SK-N-SH (cell line): ENCODE data around the gene BPIFB1. TPM values are rescaled to one million over a fixed set of nuclear protein-coding genes. Genes with fewer than 3 reads are reported as not detected.

Experiments
- CTCF ChIA-PET: fragments of 300-600, 350-600 bp; formaldehyde crosslinking; extraction: SDS; loops from one replicate; lab custom pipeline; 2021; lab: Yijun Ruan, JAX
- POLR2A ChIA-PET: fragments of 350-600 bp; sonication (Branson Sonifier 250); formaldehyde crosslinking; extraction: SDS; loops from one replicate; lab custom pipeline; 2020; ENCODE audit warnings: antibody characterized with exemption, inconsistent platforms; lab: Yijun Ruan, JAX
- DNase-seq: peaks from one replicate; pipeline ENCODE4 v3.0.0; 2012
- H2AFZ ChIP-seq: fragments of 200-600 bp; sonication (generic); 2 replicates; pipeline ENCODE4 v1.8.1; 2016; ENCODE audit warnings: antibody characterized with exemption, mild to moderate bottlenecking, low read depth
- H3F3A ChIP-seq: fragments of 200-600 bp; sonication (generic); replicated peaks from 2 replicates; pipeline ENCODE3; 2016; ENCODE audit warnings: antibody characterized with exemption, mild to moderate bottlenecking; ENCODE audit not compliant: insufficient read depth
- H3K27ac ChIP-seq, 2 experiments: fragments of 200-500 bp in 1 of 2; fragments of 200-600 bp in 1 of 2; sonication (Bioruptor generic) in 1 of 2; sonication (generic), shearing (Covaris generic) in 1 of 2; 2 replicates each; pipeline versions ENCODE4 v1.5.1 to v1.6.1; 2014 to 2016; ENCODE audit warnings: low read depth in 2 of 2, inconsistent platforms in 1 of 2, low read length in 1 of 2, mild to moderate bottlenecking in 1 of 2, mixed read lengths in 1 of 2
- H3K27me3 ChIP-seq: fragments of 200-600 bp; sonication (generic), shearing (Covaris generic); 2 replicates; pipeline ENCODE4 v1.6.1; 2016; ENCODE audit warnings: mixed run types; ENCODE audit not compliant: insufficient read depth
- H3K36me3 ChIP-seq, 2 experiments: fragments of 200-500 bp in 1 of 2; fragments of 200-600 bp in 1 of 2; sonication (Bioruptor generic) in 1 of 2; sonication (generic) in 1 of 2; replicated peaks in 1 of 2; 2 replicates each; pipeline versions ENCODE3 to v1.5.1; 2014 to 2016; ENCODE audit warnings: low read length in 1 of 2, mild to moderate bottlenecking in 1 of 2; ENCODE audit not compliant: insufficient read depth in 2 of 2, control insufficient read depth in 1 of 2
- H3K4me1 ChIP-seq, 2 experiments: fragments of 200-500 bp in 1 of 2; fragments of 200-600 bp in 1 of 2; sonication (Bioruptor generic) in 1 of 2; sonication (generic), shearing (Covaris generic) in 1 of 2; 2 replicates each; pipeline versions ENCODE4 v1.5.1 to v1.6.1; 2014 to 2016; ENCODE audit warnings: low read depth in 1 of 2, low read length in 1 of 2, mixed run types in 1 of 2; ENCODE audit not compliant: insufficient read depth in 2 of 2, control insufficient read depth in 1 of 2
- H3K4me2 ChIP-seq: fragments of 200-600 bp; sonication (generic), shearing (Covaris generic); 2 replicates; pipeline ENCODE4 v1.6.1; 2017; ENCODE audit warnings: mixed run types
- H3K4me3 ChIP-seq, 2 experiments: fragments of 200-500 bp in 1 of 2; fragments of 200-600 bp in 1 of 2; sonication (Bioruptor generic) in 1 of 2; sonication (generic), shearing (Covaris generic) in 1 of 2; 2 replicates each; pipeline versions ENCODE4 v1.5.1 to v1.8.1; 2014 to 2016; ENCODE audit warnings: low read depth in 2 of 2, inconsistent platforms in 1 of 2, low read length in 1 of 2, mild to moderate bottlenecking in 1 of 2, mixed read lengths in 1 of 2, moderate library complexity in 1 of 2
- H3K79me2 ChIP-seq: fragments of 200-600 bp; sonication (generic); 2 replicates; pipeline ENCODE4 v1.8.1; 2017; ENCODE audit warnings: mild to moderate bottlenecking; ENCODE audit not compliant: insufficient read depth
- H3K9ac ChIP-seq: fragments of 200-600 bp; sonication (generic); 2 replicates; pipeline ENCODE4 v1.6.1; 2017; ENCODE audit warnings: mixed run types
- H3K9me2 ChIP-seq: fragments of 200-600 bp; sonication (generic); 2 replicates; pipeline ENCODE4 v1.6.1; 2017; ENCODE audit warnings: mixed run types
- H3K9me3 ChIP-seq: fragments of 200-600 bp; sonication (generic); 2 replicates; pipeline ENCODE4 v1.6.1; 2017; ENCODE audit warnings: mixed run types, mild to moderate bottlenecking, moderate library complexity
- H4K20me1 ChIP-seq: fragments of 200-600 bp; sonication (generic); 2 replicates; pipeline ENCODE4 v1.6.1; 2017; ENCODE audit warnings: mild to moderate bottlenecking, mixed run types; ENCODE audit not compliant: insufficient read depth
- ELF1 ChIP-seq: IDR thresholded peaks from 2 replicates; pipeline ENCODE4 v1.4.0; 2012
- FOSL2 ChIP-seq: IDR thresholded peaks from 2 replicates; pipeline ENCODE4 v1.4.0; 2012; ENCODE audit warnings: low read depth, mild to moderate bottlenecking, moderate library complexity, borderline replicate concordance
- FOXJ3 ChIP-seq: sonication (generic); formaldehyde crosslinking; IDR thresholded peaks from 2 replicates; pipeline ENCODE4 v1.5.1; 2020; ENCODE audit warnings: mild to moderate bottlenecking, missing genetic modification reagents
- FOXM1 ChIP-seq: IDR thresholded peaks from 2 replicates; pipeline ENCODE4 v1.4.0; 2012; ENCODE audit warnings: low read depth, mild to moderate bottlenecking
- GATA2 ChIP-seq: sonication (generic); formaldehyde crosslinking; IDR thresholded peaks from 2 replicates; pipeline ENCODE4 v1.5.0; 2020; ENCODE audit warnings: mild to moderate bottlenecking, missing genetic modification reagents
- JUND ChIP-seq: IDR thresholded peaks from 2 replicates; pipeline ENCODE4 v1.4.0; 2012
- MAX ChIP-seq: IDR thresholded peaks from 2 replicates; pipeline ENCODE4 v1.4.0; 2012; ENCODE audit warnings: low read depth
- MXI1 ChIP-seq: IDR thresholded peaks from 2 replicates; pipeline ENCODE4 v1.6.1; 2012; ENCODE audit warnings: mild to moderate bottlenecking, low read depth, low read length, improper control_type of control experiment
- NFIC ChIP-seq: IDR thresholded peaks from 2 replicates; pipeline ENCODE4 v1.4.0; 2012; ENCODE audit warnings: borderline replicate concordance
- NRF1 ChIP-seq: IDR thresholded peaks from 2 replicates; pipeline ENCODE4 v1.6.1; 2012; ENCODE audit warnings: low read depth, mild to moderate bottlenecking, low read length
- RAD21 ChIP-seq: IDR thresholded peaks from 2 replicates; pipeline ENCODE4 v1.6.1; 2012; ENCODE audit warnings: mild to moderate bottlenecking, low read length
- RCOR1 ChIP-seq: fragments of 150-350 bp; IDR thresholded peaks from 2 replicates; pipeline ENCODE4 v1.6.1; 2017; ENCODE audit warnings: antibody characterized with exemption, low read length
- REST ChIP-seq: IDR thresholded peaks from 2 replicates; pipeline ENCODE4 v1.6.1; 2012; ENCODE audit warnings: mild to moderate bottlenecking, low read depth, low read length, moderate library complexity
- RFX5 ChIP-seq: IDR thresholded peaks from 2 replicates; pipeline ENCODE4 v1.6.1; 2012; ENCODE audit warnings: mild to moderate bottlenecking, improper control_type of control experiment, low read length
- RXRA ChIP-seq: IDR thresholded peaks from 2 replicates; pipeline ENCODE4 v1.4.0; 2012; ENCODE audit warnings: low read depth, mild to moderate bottlenecking, borderline replicate concordance
- SIN3A ChIP-seq: IDR thresholded peaks from 2 replicates; pipeline ENCODE4 v1.6.1; 2012; ENCODE audit warnings: low read depth, mild to moderate bottlenecking, low read length, moderate library complexity, borderline replicate concordance
- SMC3 ChIP-seq: IDR thresholded peaks from 2 replicates; pipeline ENCODE4 v1.6.1; 2012; ENCODE audit warnings: low read depth, low read length, improper control_type of control experiment
- TAF1 ChIP-seq: IDR thresholded peaks from 2 replicates; pipeline ENCODE4 v1.6.1; 2012; ENCODE audit warnings: low read depth, mild to moderate bottlenecking, low read length, moderate library complexity, borderline replicate concordance
- TCF12 ChIP-seq: IDR thresholded peaks from 2 replicates; pipeline ENCODE4 v1.4.0; 2012
- WGBS: methylation state at CpG from one replicate; pipeline ENCODE4 v1.1.6; 2017; ENCODE audit warnings: low lambda C conversion rate; 5-methylcytosine and 5-hydroxymethylcytosine counted together
- polyA plus RNA-seq, 3 experiments: library from polyadenylated mRNA; depleted of rRNA; stranded (reverse); fragments of >200 nt; gene quantifications; 2 replicates each; pipeline ENCODE4 v1.2.3, GENCODE V29; 2012
- TF ChIP-seq, protein P1 (sequence below): fragments of 200-600 bp; sonication (generic); IDR thresholded peaks from 2 replicates; pipeline ENCODE4 v1.6.1; 2017; ENCODE audit warnings: antibody characterized with exemption, mild to moderate bottlenecking, moderate library complexity

BPIFB1 gene
- polyA plus RNA-seq, 1 of the 3 experiments (the other 2 are of a cell fraction), result not detected

- Histone ChIP-seq H4K20me1 (no peaks in the 10 kb centered on the region), H3F3A (peaks cover 4% of the 10 kb centered on the region), H3K9ac (no peak overlapping the region), H3K36me3 (no peaks in the 10 kb centered on the region), H3K4me3 (no peak overlapping the region; a peak in 1 of 4 replicates), H3K27ac (no peak overlapping the region), H2AFZ (no peak overlapping the region), H3K9me2 (no peaks in the 10 kb centered on the region), H3K79me2 (no peaks in the 10 kb centered on the region), H3K9me3 (no peaks in the 10 kb centered on the region), H3K4me2 (0 out of 2 replicates have a peak overlapping the region, but pooled peaks have one; percentile 37), H3K27me3 (peaks cover 13% of the 10 kb centered on the region; the same call in 1 of the 2 replicates), H3K4me1 (no peaks in the 10 kb centered on the region)
- no peak for TF ChIP-seq RCOR1
- TF ChIP-seq TCF12, result no peak
- TF ChIP-seq MXI1, result no peak
- no peak for TF ChIP-seq TAF1
- TF ChIP-seq ELF1, result no peak
- peak; percentile 77 for TF ChIP-seq RAD21
- TF ChIP-seq SIN3A, result no peak
- no peak for TF ChIP-seq FOSL2
- no peak for TF ChIP-seq GATA2
- TF ChIP-seq, protein P1, sequence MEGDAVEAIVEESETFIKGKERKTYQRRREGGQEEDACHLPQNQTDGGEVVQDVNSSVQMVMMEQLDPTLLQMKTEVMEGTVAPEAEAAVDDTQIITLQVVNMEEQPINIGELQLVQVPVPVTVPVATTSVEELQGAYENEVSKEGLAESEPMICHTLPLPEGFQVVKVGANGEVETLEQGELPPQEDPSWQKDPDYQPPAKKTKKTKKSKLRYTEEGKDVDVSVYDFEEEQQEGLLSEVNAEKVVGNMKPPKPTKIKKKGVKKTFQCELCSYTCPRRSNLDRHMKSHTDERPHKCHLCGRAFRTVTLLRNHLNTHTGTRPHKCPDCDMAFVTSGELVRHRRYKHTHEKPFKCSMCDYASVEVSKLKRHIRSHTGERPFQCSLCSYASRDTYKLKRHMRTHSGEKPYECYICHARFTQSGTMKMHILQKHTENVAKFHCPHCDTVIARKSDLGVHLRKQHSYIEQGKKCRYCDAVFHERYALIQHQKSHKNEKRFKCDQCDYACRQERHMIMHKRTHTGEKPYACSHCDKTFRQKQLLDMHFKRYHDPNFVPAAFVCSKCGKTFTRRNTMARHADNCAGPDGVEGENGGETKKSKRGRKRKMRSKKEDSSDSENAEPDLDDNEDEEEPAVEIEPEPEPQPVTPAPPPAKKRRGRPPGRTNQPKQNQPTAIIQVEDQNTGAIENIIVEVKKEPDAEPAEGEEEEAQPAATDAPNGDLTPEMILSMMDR, result peak; percentile 65
- no peak for TF ChIP-seq RFX5
- peak; percentile 59 for TF ChIP-seq SMC3
- no peak for TF ChIP-seq NRF1
- TF ChIP-seq JUND, result no peak
- CTCF ChIA-PET, result interaction anchor here (0.5 to 3.2 kb wide), 27 partner anchors 8 to 473 kb away, joined by 3 to 34 read pairs (median 5); partner anchors contain the start of gene BPIFA1
- WGBS, result 20% methylated on average over 5 of the region's 5 CpGs
- POLR2A ChIA-PET, result interaction anchor here (0.6 kb wide), 1 partner anchor 763 kb away, joined by 7 read pairs; no protein-coding TSS in a partner anchor
- peak; percentile 52 for DNase-seq
These were observed 20.4 kb upstream of the BPIFB1 start for GRCh38 chr20:33262658-33263065.

DNA sequence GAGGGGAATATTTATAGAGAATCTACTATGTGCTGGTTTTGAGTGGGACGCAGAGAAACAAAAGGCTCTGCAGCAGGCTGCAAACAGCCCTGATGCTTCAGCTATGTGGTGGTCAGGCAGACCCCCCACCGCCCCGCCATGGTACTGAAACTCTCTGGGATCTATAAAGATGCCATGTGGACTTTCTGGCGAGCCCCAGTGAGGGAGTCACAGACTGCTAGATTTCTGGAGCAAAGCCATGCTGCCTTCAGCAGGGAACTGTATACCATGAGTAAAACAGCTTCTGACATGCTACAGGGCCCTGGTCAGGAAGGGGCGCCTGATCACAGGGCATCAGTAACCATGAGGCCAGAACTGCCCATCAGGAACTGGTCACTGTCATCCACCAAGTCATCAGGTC is 19.2 kb upstream of the BPIFB1 start:
- Histone ChIP-seq H3K79me2 (no peaks in the 10 kb centered on the region), H2AFZ (no peak overlapping the region), H3K9me3 (no peaks in the 10 kb centered on the region), H3K36me3 (no peaks in the 10 kb centered on the region), H3K4me2 (no peak overlapping the region), H3K27ac (no peak overlapping the region), H3K4me1 (no peaks in the 10 kb centered on the region), H4K20me1 (no peaks in the 10 kb centered on the region), H3K27me3 (peaks cover 17% of the 10 kb centered on the region; the same call in 1 of the 2 replicates), H3K4me3 (no peak overlapping the region), H3F3A (peaks cover 4% of the 10 kb centered on the region), H3K9ac (no peak overlapping the region), H3K9me2 (no peaks in the 10 kb centered on the region)
- ChIA-PET POLR2A (no interaction called here), CTCF (interaction anchor here (1.8 to 3.2 kb wide), 5 partner anchors 11 to 39 kb away, joined by 5 to 34 read pairs (median 18); no protein-coding TSS in a partner anchor)
- no peak for DNase-seq
- 33% methylated on average over 4 of the region's 5 CpGs for WGBS
- no peak for TF ChIP-seq GATA2
- no peak for TF ChIP-seq JUND
- no peak for TF ChIP-seq RAD21
- no peak for TF ChIP-seq REST
- no peak for TF ChIP-seq MXI1
- TF ChIP-seq FOXM1, result no peak
- no peak for TF ChIP-seq MAX
- TF ChIP-seq TCF12, result no peak
- TF ChIP-seq RXRA, result no peak
- TF ChIP-seq FOSL2, result no peak
- TF ChIP-seq SIN3A, result no peak
- TF ChIP-seq RFX5, result no peak
- no peak for TF ChIP-seq FOXJ3 (CRISPR knock-in tag)
- TF ChIP-seq NFIC, result no peak
- TF ChIP-seq, protein P1, result no peak
